OCI-LY1 (cell line): Measurements from ENCODE around the gene ST3GAL5.

Experiments
- CTCF ChIP-seq: fragments of 200-600 bp; sonication (generic), shearing (Covaris generic); IDR thresholded peaks from 2 replicates; pipeline ENCODE4 v1.5.1; 2017; ENCODE audit warnings: mild to moderate bottlenecking, antibody characterized with exemption, low read length, moderate library complexity, mixed read lengths
- EZH2 ChIP-seq: fragments of 200-600 bp; sonication (generic), shearing (Covaris generic); IDR thresholded peaks from 2 replicates; pipeline ENCODE4 v1.8.0; 2017; ENCODE audit warnings: borderline replicate concordance, mixed run types, mild to moderate bottlenecking, antibody characterized with exemption, low read length, moderate library complexity, mixed read lengths

- TF ChIP-seq CTCF: no peak
- no peak for TF ChIP-seq EZH2
Observed at GRCh38 chr2:85871494-85872164, 17.2 kb downstream of the ST3GAL5 start.
